Nephron progenitor cell (in vitro differentiated cells): ENCODE data around the gene SLC38A8.

ENCODE experiments used
- DNase-seq: peaks from one replicate; pipeline ENCODE4 v3.0.0; 2021
- H3K27ac Mint-ChIP-seq: 2 replicates; pipeline ENCODE4 v1.8.0; 2021; ENCODE audit warnings: mild to moderate bottlenecking, moderate library complexity, mixed read lengths
- H3K27me3 Mint-ChIP-seq: 2 replicates; pipeline ENCODE4 v1.8.0; 2021; ENCODE audit warnings: mild to moderate bottlenecking, low read depth, mixed read lengths; ENCODE audit not compliant: poor library complexity
- H3K36me3 Mint-ChIP-seq: 2 replicates; pipeline ENCODE4 v1.8.0; 2021; ENCODE audit warnings: low read depth, mixed read lengths
- H3K4me1 Mint-ChIP-seq: 2 replicates; pipeline ENCODE4 v1.8.0; 2021; ENCODE audit warnings: mixed read lengths
- H3K4me3 Mint-ChIP-seq: 2 replicates; pipeline ENCODE4 v1.8.0; 2021; ENCODE audit warnings: mild to moderate bottlenecking, moderate library complexity, mixed read lengths
- H3K9me3 Mint-ChIP-seq: 2 replicates; pipeline ENCODE4 v1.8.0; 2021; ENCODE audit warnings: mild to moderate bottlenecking, moderate library complexity, mixed read lengths
- TF ChIP-seq, protein P1 (sequence below): fragments of 200-600 bp; sonication (generic); IDR thresholded peaks from 2 replicates; pipeline ENCODE4 v1.5.0; 2021; ENCODE audit warnings: antibody characterized with exemption

The SLC38A8 gene

DNA sequence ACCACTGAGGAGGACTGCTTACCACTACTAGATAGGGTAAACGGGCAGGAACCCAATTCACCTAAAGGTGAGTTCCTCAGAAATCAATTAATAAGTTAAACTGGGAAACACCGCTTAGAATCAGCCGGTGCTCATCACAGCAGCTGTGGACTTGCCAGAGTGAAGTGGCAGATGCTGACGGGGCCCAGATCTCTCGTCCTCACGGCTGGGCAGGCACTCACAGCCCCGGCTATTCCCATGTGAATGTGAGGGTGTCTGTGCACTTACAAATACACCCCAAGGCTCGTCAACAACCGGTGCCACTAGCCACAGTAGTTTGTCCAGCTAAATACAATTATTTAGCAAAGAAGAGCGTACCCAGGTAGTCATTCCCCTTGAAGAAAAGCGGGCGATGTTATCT is 44.4 kb upstream of the SLC38A8 start:
- peaks cover 10% of the 10 kb centered on the region for H3K4me1 Mint-ChIP-seq
- no peaks in the 10 kb centered on the region for H3K9me3 Mint-ChIP-seq
- H3K4me3 Mint-ChIP-seq = no peak overlapping the region
- no peak overlapping the region for H3K27ac Mint-ChIP-seq
- H3K27me3 Mint-ChIP-seq = no peaks in the 10 kb centered on the region
- peaks cover 58% of the 10 kb centered on the region for H3K36me3 Mint-ChIP-seq
- no peak for DNase-seq
- TF ChIP-seq, protein P1, sequence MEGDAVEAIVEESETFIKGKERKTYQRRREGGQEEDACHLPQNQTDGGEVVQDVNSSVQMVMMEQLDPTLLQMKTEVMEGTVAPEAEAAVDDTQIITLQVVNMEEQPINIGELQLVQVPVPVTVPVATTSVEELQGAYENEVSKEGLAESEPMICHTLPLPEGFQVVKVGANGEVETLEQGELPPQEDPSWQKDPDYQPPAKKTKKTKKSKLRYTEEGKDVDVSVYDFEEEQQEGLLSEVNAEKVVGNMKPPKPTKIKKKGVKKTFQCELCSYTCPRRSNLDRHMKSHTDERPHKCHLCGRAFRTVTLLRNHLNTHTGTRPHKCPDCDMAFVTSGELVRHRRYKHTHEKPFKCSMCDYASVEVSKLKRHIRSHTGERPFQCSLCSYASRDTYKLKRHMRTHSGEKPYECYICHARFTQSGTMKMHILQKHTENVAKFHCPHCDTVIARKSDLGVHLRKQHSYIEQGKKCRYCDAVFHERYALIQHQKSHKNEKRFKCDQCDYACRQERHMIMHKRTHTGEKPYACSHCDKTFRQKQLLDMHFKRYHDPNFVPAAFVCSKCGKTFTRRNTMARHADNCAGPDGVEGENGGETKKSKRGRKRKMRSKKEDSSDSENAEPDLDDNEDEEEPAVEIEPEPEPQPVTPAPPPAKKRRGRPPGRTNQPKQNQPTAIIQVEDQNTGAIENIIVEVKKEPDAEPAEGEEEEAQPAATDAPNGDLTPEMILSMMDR = no peak

- Mint-ChIP-seq H3K4me1 (peaks cover 10% of the 10 kb centered on the region), H3K36me3 (peaks cover 58% of the 10 kb centered on the region), H3K27ac (peak overlapping the region; percentile 80), H3K27me3 (no peaks in the 10 kb centered on the region), H3K9me3 (no peaks in the 10 kb centered on the region), H3K4me3 (no peak overlapping the region)
- DNase-seq = no peak
- TF ChIP-seq, protein P1 = no peak
These were observed 43.7 kb upstream of the SLC38A8 start for GRCh38 chr16:84086341-84086740.

DNA sequence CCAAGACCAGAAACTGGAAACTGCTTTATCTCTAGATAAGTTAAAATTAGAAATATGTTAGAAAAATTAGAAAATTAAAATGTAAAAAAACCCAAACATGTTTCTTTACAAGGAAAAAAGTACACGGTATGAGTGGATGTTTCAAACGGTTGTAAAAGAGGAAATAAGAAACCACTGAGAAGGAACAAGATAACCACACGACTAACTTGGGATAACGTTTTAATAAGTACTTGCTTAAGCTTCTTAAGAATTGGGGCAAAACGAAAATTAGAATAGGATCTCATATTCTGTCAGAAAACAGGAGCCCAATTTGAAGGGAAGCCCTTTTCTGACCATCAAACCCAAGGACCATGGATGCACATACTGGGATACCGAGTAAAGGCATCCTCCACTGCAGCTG is 43.2 kb upstream of the SLC38A8 start:
- H3K4me1 Mint-ChIP-seq = peaks cover 10% of the 10 kb centered on the region
- peak overlapping the region; percentile 80 for H3K27ac Mint-ChIP-seq
- no peaks in the 10 kb centered on the region for H3K9me3 Mint-ChIP-seq
- TF ChIP-seq, protein P1 = no peak
- peaks cover 59% of the 10 kb centered on the region for H3K36me3 Mint-ChIP-seq
- H3K4me3 Mint-ChIP-seq = no peak overlapping the region
- DNase-seq = no peak
- H3K27me3 Mint-ChIP-seq = no peaks in the 10 kb centered on the region

- Mint-ChIP-seq H3K36me3 (peaks cover 61% of the 10 kb centered on the region), H3K9me3 (no peaks in the 10 kb centered on the region), H3K4me1 (peaks cover 10% of the 10 kb centered on the region), H3K4me3 (no peak overlapping the region), H3K27ac (no peak overlapping the region), H3K27me3 (no peaks in the 10 kb centered on the region)
- no peak for DNase-seq
- TF ChIP-seq, protein P1 = no peak
These were observed 42.7 kb upstream of the SLC38A8 start for GRCh38 chr16:84085271-84085667.

- H3K27ac Mint-ChIP-seq = no peak overlapping the region
- no peak overlapping the region for H3K4me3 Mint-ChIP-seq
- no peaks in the 10 kb centered on the region for H3K27me3 Mint-ChIP-seq
- peak; percentile 64 for DNase-seq
- peaks cover 66% of the 10 kb centered on the region for H3K36me3 Mint-ChIP-seq
- TF ChIP-seq, protein P1 = peak; percentile 66
- no peaks in the 10 kb centered on the region for H3K9me3 Mint-ChIP-seq
- peaks cover 10% of the 10 kb centered on the region for H3K4me1 Mint-ChIP-seq
These were observed 42.1 kb upstream of the SLC38A8 start for GRCh38 chr16:84084570-84085270.
